Measurements from ENCODE around the gene MCF2.

- TF ChIP-seq, protein P1, sequence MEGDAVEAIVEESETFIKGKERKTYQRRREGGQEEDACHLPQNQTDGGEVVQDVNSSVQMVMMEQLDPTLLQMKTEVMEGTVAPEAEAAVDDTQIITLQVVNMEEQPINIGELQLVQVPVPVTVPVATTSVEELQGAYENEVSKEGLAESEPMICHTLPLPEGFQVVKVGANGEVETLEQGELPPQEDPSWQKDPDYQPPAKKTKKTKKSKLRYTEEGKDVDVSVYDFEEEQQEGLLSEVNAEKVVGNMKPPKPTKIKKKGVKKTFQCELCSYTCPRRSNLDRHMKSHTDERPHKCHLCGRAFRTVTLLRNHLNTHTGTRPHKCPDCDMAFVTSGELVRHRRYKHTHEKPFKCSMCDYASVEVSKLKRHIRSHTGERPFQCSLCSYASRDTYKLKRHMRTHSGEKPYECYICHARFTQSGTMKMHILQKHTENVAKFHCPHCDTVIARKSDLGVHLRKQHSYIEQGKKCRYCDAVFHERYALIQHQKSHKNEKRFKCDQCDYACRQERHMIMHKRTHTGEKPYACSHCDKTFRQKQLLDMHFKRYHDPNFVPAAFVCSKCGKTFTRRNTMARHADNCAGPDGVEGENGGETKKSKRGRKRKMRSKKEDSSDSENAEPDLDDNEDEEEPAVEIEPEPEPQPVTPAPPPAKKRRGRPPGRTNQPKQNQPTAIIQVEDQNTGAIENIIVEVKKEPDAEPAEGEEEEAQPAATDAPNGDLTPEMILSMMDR (IDR thresholded peaks at IDR 0.05 in 2 of 3, conservative IDR thresholded peaks at IDR 0.05 in 1 of 3; ENCODE audit: borderline replicate concordance in 1 of 3, insufficient read depth in 1 of 3, low read depth in 2 of 3, low read length in 2 of 3) = no peak
- TF ChIP-seq POLR2A (IDR thresholded peaks at IDR 0.05; ENCODE audit: borderline replicate concordance, extremely low read depth, insufficient read depth, insufficient read length) = no peak
- no peak for TF ChIP-seq ZNF274 (IDR thresholded peaks at IDR 0.05; ENCODE audit: low read depth, low read length)
- TF ChIP-seq SIN3A (IDR thresholded peaks at IDR 0.05; ENCODE audit: low read depth) = no peak
- TF ChIP-seq EZH2phosphoT487 (IDR thresholded peaks at IDR 0.05; ENCODE audit: borderline replicate concordance) = no peak
- no peak for TF ChIP-seq EZH2 (IDR thresholded peaks at IDR 0.05)
- TF ChIP-seq REST (IDR thresholded peaks at IDR 0.05; ENCODE audit: low read depth) = no peak
- TF ChIP-seq, protein P2, sequence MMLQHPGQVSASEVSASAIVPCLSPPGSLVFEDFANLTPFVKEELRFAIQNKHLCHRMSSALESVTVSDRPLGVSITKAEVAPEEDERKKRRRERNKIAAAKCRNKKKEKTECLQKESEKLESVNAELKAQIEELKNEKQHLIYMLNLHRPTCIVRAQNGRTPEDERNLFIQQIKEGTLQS (IDR thresholded peaks at IDR 0.05) = no peak
- TF ChIP-seq, protein P3, sequence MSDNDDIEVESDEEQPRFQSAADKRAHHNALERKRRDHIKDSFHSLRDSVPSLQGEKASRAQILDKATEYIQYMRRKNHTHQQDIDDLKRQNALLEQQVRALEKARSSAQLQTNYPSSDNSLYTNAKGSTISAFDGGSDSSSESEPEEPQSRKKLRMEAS (IDR thresholded peaks at IDR 0.05) = no peak
These were observed 16.0 kb downstream of the MCF2 start for GRCh38 chrX:139691843-139692505.

All from HCT116 (cell line).